Measurements from ENCODE around the gene TMEM9.

The TMEM9 gene

GRCh38 chr1:201154389-201155165 is at the start of gene TMEM9:
TSS of gene TMEM9 (minus strand) at chr1:201154474. CDS start at chr1:201153923, 551 bp downstream.
- DNase-seq (ENCODE audit: low spot score) = peak; percentile 88

GRCh38 chr1:201198598-201198997 is 44.3 kb upstream of the TMEM9 start:
- DNase-seq (ENCODE audit: low spot score) = no peak

DNA sequence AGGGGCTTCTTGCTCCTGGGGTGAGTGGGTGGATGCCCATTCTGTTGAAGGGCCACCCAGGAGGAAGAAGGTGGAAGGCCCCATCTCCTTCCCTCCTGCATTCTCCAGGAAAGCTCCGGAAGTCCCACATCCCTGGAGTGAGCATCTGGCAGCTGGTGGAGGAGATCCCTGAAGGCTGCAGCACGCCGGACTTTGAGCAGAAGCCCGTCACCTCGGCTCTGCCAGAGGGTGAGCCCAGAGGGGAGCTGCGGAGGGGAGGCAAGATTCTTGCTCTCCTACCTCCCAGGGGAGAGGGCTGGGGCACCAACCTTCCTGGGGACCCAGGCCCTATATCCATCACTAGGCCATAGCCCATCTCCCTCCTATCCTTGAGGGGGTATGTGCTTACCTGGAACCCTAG is 39.8 kb upstream of the TMEM9 start:
- no peak for DNase-seq (ENCODE audit: low spot score)

DNA sequence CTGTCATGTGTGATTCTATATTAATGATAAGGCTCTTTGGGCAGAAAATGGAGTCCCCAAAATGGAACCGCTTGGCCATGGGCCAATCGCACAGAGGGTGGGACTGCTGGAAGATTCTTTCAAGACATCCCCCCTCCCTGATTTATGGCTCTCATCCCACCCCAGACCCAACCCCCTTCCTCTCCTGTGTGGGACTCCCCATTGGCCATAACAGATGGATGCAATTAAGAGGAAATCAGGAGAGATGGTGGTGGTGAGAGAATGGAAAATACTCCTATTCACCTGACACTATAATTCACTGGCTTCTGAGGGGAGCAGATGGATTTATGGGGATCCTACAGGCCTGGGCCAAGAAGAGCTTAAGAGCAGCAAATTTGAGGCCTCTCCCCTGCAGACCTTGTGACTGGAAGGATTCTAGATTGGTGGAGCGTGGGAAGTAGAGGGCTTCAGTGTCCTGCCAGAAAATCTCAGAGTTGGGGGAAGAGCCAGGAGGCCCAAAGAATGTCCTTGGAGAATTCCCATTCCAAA is 38.1 kb upstream of the TMEM9 start:
- DNase-seq (ENCODE audit: low spot score) = no peak

- no peak for DNase-seq (ENCODE audit: low spot score)
Observed at GRCh38 chr1:201191653-201192260, 37.5 kb upstream of the TMEM9 start.

- peak; percentile 43 for DNase-seq (ENCODE audit: low spot score)
Observed at GRCh38 chr1:201190624-201191051, 36.4 kb upstream of the TMEM9 start, which contains the start of gene IGFN1. TSS of gene IGFN1 (plus strand) at chr1:201190824. CDS start at chr1:201193294, 2,470 bp downstream.

GRCh38 chr1:201190005-201190404 is 35.7 kb upstream of the TMEM9 start:
- no peak for DNase-seq (ENCODE audit: low spot score)

GRCh38 chr1:201189085-201189484 is 34.8 kb upstream of the TMEM9 start:
- no peak for DNase-seq (ENCODE audit: low spot score)

GRCh38 chr1:201186192-201186591 is 31.9 kb upstream of the TMEM9 start:
- DNase-seq (ENCODE audit: low spot score) = no peak

- no peak for DNase-seq (ENCODE audit: low spot score)
Observed at GRCh38 chr1:201185527-201186128, 31.4 kb upstream of the TMEM9 start.

DNA sequence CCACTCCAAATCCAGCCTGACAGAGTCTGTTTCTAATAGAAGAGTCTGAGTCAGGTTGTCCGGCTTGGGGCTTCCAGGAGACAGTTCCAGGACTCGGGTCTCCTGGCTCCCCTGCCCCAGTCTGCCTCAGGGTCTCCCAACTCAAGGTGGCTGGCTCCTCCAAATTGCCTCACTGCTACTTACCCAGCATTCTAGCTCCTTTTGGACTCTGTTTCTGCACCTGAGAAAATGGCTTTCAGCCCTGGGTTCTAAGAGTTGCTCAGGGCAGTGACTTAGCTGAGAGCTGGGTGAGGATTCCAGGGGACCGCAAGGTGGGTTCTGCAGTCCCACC is 30.8 kb upstream of the TMEM9 start:
- DNase-seq (ENCODE audit: low spot score) = no peak

DNA sequence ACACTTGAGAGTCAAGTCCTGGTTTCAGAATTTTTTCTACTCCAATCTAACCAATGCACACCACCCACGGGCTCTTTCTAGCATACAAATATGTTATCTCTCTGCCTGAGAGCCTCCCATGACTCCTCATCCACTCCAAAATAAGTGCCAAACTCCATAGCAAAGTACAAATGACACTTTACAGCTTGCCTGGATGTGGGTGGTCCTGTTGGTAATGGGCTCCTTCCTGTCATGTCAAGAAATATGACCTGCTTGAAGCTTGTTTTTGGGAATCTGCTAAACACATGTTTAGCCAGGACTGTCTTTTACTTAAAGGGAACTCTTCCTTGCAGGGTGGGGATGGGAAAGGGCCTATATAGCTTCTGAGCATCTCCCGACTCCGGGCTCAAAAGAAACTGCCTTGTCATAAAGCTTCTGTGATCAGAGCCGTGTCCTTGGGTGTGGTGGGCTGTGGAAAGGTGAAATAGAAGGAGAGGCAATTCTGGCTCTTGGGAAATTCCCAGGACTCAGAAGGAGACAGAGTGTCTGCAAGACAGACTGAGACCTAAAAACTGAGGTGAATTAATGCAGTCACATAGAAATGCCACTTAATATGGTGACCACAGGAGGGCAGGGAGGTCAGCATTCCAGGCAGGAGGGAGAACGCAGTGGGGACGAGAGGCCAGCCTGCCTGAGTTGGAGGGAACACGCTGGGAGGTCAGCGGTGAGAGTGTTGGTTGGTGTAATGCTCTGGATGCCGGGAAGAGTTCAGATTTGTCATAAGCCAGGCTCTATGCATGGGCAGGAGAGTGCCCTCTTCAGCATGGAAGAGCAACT is 30.2 kb upstream of the TMEM9 start:
- DNase-seq (ENCODE audit: low spot score) = peak; percentile 86

DNA sequence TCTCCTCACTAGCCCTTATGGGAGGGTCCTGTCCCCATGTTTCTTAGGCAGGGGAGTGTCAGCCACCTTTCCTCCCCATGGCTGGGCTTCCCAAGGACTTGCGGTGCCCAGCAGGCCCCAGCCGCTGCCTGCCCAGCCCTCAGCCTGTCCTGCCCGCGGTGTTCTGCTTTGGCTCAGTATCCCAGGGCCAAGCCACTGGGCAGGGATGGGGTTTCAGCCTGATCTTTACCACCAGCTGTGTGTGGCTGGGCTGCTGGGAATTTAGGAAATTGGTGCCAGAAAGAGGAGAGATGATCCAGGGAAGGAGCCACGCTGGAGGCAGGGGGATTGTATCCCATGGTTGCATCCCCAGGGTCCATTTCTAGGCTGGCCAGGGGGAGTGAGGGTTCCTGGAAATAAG is 29.5 kb upstream of the TMEM9 start:
- DNase-seq (ENCODE audit: low spot score) = no peak

DNA sequence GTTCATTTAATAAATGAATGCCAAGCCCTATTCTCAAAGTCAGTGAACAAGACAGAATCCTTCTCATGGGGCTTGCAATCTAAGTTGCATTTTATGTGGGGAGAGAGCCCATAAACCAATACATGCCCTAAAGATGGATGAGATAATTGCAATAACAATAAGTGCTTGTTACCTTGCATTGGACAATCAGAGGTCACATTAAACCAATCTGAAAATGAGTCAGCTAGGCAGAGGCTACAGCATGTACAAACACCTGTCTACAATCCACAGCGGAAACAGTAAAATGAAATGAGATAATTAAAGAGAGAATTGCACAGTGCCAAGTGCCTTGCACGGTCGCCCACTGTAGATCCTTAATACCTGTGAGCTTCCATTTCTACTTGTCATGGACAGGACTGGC is 28.9 kb upstream of the TMEM9 start:
- no peak for DNase-seq (ENCODE audit: low spot score)

DNA sequence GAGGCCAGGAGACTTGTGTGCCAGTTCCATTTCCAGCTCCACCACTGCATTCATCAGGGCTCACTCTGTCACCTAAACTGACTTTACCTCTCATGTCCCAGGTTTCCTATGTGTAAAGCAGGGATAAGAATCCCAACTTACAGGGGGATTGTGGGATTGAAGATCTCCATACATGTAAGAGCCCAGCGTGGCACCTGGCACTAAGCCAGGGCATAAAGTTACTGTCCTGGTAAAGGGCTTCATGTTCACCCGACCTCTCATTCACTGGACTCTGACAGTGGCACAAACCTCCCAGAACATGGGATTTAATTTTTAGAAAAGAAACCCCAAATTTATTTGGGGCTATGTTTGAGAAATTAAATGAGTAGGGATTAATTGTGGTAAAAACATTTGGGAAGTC is 27.5 kb upstream of the TMEM9 start:
- DNase-seq (ENCODE audit: low spot score) = no peak

GRCh38 chr1:201181323-201181722 is 27.0 kb upstream of the TMEM9 start:
- DNase-seq (ENCODE audit: low spot score) = no peak

DNA sequence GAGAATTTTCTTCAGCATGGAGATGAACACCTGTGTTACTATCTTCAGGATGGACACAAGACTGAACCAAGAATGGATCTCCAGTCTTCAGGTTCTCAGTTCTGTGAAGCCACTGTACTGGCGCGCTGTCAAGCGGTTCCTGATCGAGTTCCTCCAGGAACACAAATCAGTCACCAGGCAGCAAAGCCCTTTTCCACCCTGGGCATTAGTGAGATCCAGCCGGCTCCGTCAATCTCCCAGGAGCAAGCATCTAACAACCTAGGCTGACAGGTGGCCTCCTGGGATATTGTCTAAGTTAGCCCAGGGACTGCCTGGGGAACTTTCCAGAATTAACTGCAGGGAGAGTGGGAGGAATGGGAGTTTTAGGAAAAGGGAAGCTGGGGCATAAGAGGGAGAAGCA is 26.6 kb upstream of the TMEM9 start:
- DNase-seq (ENCODE audit: low spot score) = no peak

DNA sequence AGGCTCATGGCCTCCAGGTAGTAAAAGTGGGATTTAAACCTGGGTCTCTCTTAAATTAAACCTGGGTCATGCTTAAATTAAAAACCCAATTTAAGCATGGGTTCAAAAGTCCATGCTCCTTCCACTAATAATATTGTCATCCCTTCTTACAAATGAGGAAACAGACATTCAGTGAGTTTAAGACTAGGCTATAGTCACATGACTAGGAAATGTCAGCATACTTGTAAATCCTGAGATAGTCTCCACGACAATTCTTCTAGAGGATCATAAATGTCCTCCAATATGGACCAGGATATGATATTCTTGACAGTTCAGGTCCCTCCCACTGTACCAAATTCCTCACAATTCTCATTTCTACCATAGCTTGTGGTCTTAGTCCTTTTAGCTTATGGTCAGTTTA is 25.9 kb upstream of the TMEM9 start:
- DNase-seq (ENCODE audit: low spot score) = no peak

GRCh38 chr1:201178718-201179117 is 24.4 kb upstream of the TMEM9 start:
- no peak for DNase-seq (ENCODE audit: low spot score)

DNA sequence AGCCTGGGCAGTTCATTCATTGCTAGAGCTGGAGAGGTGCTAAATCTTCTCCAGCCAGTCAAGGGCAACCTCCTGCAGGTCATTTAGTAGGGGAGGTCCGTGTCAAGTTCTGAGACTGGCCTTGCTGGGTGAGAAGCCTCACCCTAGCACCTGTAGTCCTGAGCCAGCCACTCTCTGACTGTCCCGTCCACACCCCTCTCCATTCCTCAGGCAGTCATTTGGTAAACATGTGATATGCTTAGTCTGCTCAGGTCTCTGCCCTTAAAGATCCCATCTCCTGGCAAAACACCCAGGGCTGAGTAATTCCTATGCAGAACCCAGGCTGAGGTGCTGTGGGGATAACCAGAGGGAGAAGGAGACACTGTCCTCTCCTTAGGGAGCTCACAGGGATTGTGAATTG is 22.7 kb upstream of the TMEM9 start:
- DNase-seq (ENCODE audit: low spot score) = no peak

GRCh38 chr1:201175820-201176500 is 21.7 kb upstream of the TMEM9 start:
- no peak for DNase-seq (ENCODE audit: low spot score)

GRCh38 chr1:201173736-201174135 is 19.5 kb upstream of the TMEM9 start:
- no peak for DNase-seq (ENCODE audit: low spot score)

Measured in HuH-7.5 (cell line).